CD14-positive monocyte (primary cell): ENCODE results near the gene FKBP5. TPM values are rescaled to one million over a fixed set of nuclear protein-coding genes. Genes with fewer than 3 reads are reported as not detected.
A peak's percentile ranks its signal among the peaks of the same experiment; 100 is the strongest.

Experiments used
- DNase-seq, 3 donors: peaks; one replicate each; pipeline ENCODE4 v3.0.0-alpha.2; 2011 to 2022
- H2AFZ ChIP-seq: 2 replicates; pipeline ENCODE4 v1.6.0; 2012; ENCODE audit warnings: mild to moderate bottlenecking, low read depth, low read length, inconsistent platforms; ENCODE audit not compliant: insufficient read depth, poor library complexity, severe bottlenecking
- H3K27ac ChIP-seq, 2 donors: 1 replicate in 1 of 2; 2 replicates in 1 of 2; pipeline ENCODE4 v1.5.1; 2012 to 2013; ENCODE audit warnings: low read length in 2 of 2, control low read depth in 1 of 2, inconsistent platforms in 1 of 2, low read depth in 1 of 2, mild to moderate bottlenecking in 1 of 2
- H3K27me3 ChIP-seq, 2 donors: one replicate each; pipeline versions ENCODE4 v1.6.0 to v1.6.1; 2011 to 2013; ENCODE audit warnings: low read length in 2 of 2; ENCODE audit not compliant: control insufficient read depth in 2 of 2, insufficient read depth in 2 of 2
- H3K36me3 ChIP-seq, 2 donors: replicated peaks in 1 of 2; 1 replicate in 1 of 2; 2 replicates in 1 of 2; pipeline versions ENCODE4 v1.5.1 to v1.6.1; 2012 to 2013; ENCODE audit warnings: low read length in 2 of 2, control low read depth in 1 of 2, inconsistent platforms in 1 of 2, mild to moderate bottlenecking in 1 of 2; ENCODE audit not compliant: insufficient read depth in 2 of 2, control insufficient read depth in 1 of 2
- H3K4me1 ChIP-seq, 2 donors: 1 replicate in 1 of 2; 2 replicates in 1 of 2; pipeline versions ENCODE4 v1.5.1 to v1.6.1; 2012 to 2013; ENCODE audit warnings: low read length in 2 of 2, control low read depth in 1 of 2, inconsistent platforms in 1 of 2, mild to moderate bottlenecking in 1 of 2, moderate library complexity in 1 of 2; ENCODE audit not compliant: insufficient read depth in 2 of 2, control insufficient read depth in 1 of 2
- H3K4me2 ChIP-seq: replicated peaks from 2 replicates; pipeline ENCODE3; 2012; ENCODE audit warnings: low read length, moderate library complexity, mild to moderate bottlenecking; ENCODE audit not compliant: poor library complexity, severe bottlenecking; ENCODE audit errors: extremely low read depth
- H3K4me3 ChIP-seq, 3 experiments: fragments of 200-600 bp in 1 of 3; sonication (generic) in 1 of 3; replicated peaks in 1 of 3; 1 replicate in 2 of 3; 2 replicates in 1 of 3; pipeline ENCODE4 v1.5.1; 2011 to 2013; ENCODE audit warnings: low read length in 3 of 3, mild to moderate bottlenecking in 3 of 3, control low read depth in 2 of 3, low read depth in 2 of 3, inconsistent platforms in 1 of 3, moderate library complexity in 1 of 3
- H3K79me2 ChIP-seq: 2 replicates; pipeline ENCODE4 v1.6.0; 2012; ENCODE audit warnings: mild to moderate bottlenecking, control low read depth, inconsistent platforms, low read length, moderate library complexity; ENCODE audit not compliant: insufficient read depth
- H3K9ac ChIP-seq: 2 replicates; pipeline ENCODE4 v1.6.0; 2017; ENCODE audit warnings: low read length, mild to moderate bottlenecking; ENCODE audit not compliant: insufficient read depth, poor library complexity, severe bottlenecking
- H3K9me3 ChIP-seq, 2 donors: replicated peaks in 1 of 2; 1 replicate in 1 of 2; 2 replicates in 1 of 2; pipeline versions ENCODE4 v1.5.1 to v1.6.1; 2012 to 2013; ENCODE audit warnings: low read length in 2 of 2, control low read depth in 1 of 2; ENCODE audit not compliant: control insufficient read depth in 1 of 2, insufficient read depth in 1 of 2
- H4K20me1 ChIP-seq: 2 replicates; pipeline ENCODE4 v1.6.0; 2012; ENCODE audit warnings: mild to moderate bottlenecking, low read length, control low read depth, moderate library complexity; ENCODE audit not compliant: insufficient read depth
- H3K27ac Mint-ChIP-seq, 7 donors: one replicate each; pipeline ENCODE4 v1.8.0; 2020; ENCODE audit warnings: mild to moderate bottlenecking in 7 of 7, mixed read lengths in 7 of 7, moderate library complexity in 6 of 7, inconsistent platforms in 2 of 7
- H3K27me3 Mint-ChIP-seq, 3 donors: one replicate each; pipeline ENCODE4 v1.8.0; 2021 to 2022; ENCODE audit warnings: low read depth in 3 of 3, mild to moderate bottlenecking in 3 of 3, mixed read lengths in 3 of 3, moderate library complexity in 3 of 3, inconsistent platforms in 1 of 3
- H3K36me3 Mint-ChIP-seq, 2 donors: one replicate each; pipeline ENCODE4 v1.8.0; 2020; ENCODE audit warnings: mixed read lengths in 2 of 2, inconsistent platforms in 1 of 2, mild to moderate bottlenecking in 1 of 2
- H3K4me1 Mint-ChIP-seq: one replicate; pipeline ENCODE4 v1.8.0; 2020; ENCODE audit warnings: mild to moderate bottlenecking, mixed read lengths
- H3K4me3 Mint-ChIP-seq, 2 donors: one replicate each; pipeline ENCODE4 v1.8.0; 2020; ENCODE audit warnings: mild to moderate bottlenecking in 2 of 2, mixed read lengths in 2 of 2, moderate library complexity in 1 of 2
- H3K9me3 Mint-ChIP-seq, 7 donors: one replicate each; pipeline ENCODE4 v1.8.0; 2020 to 2022; ENCODE audit warnings: mixed read lengths in 7 of 7, mild to moderate bottlenecking in 6 of 7, moderate library complexity in 6 of 7, inconsistent platforms in 2 of 7
- WGBS: methylation state at CpG from one replicate; pipeline ENCODE4 v1.1.5; 2013; ENCODE audit warnings: missing lambda C conversion rate; ENCODE audit not compliant: insufficient coverage; 5-methylcytosine and 5-hydroxymethylcytosine counted together
- intact Hi-C, 2 donors: fragments of 100-400 bp; cut with micrococcal nuclease; formaldehyde crosslinking; loops; one replicate each; pipeline versions ENCODE4 v1.15.0 to v1.15.1; 2023
- polyA plus RNA-seq, 3 donors: library from polyadenylated mRNA; depleted of rRNA in 1 of 3; unstranded in 2 of 3; stranded (reverse) in 1 of 3; fragments of 300-500 nt in 2 of 3; fragments of >200 nt in 1 of 3; fragmentation: Illumina TruSeq in 2 of 3; gene quantifications; 1 replicate in 2 of 3; 2 replicates in 1 of 3; pipeline ENCODE4 v1.2.3, GENCODE V29; 2012 to 2021
- TF ChIP-seq, protein P1 (sequence below): fragments of 200-600 bp; IDR thresholded peaks from one replicate; pipeline ENCODE4 v1.8.0; 2022; ENCODE audit warnings: antibody characterized with exemption, mild to moderate bottlenecking

Gene FKBP5
- polyA plus RNA-seq, 3 donors: 20.2 to 58.5 (median 56.9) TPM

GRCh38 chr6:35694462-35694861, 5.7 kb upstream of the FKBP5 start:
- Histone ChIP-seq H2AFZ (no peak overlapping the region), H3K9ac (no peak overlapping the region), H3K36me3 (no peaks in the 10 kb centered on the region), H3K9me3 (peaks cover 0 to 6% of the 10 kb centered on the region in 2 donors), H3K4me1 (peaks cover 26 to 34% of the 10 kb centered on the region in 2 donors), H3K4me2 (no peak overlapping the region), H3K79me2 (no peaks in the 10 kb centered on the region), H4K20me1 (no peaks in the 10 kb centered on the region), H3K27ac (no peak overlapping the region), H3K4me3 (no peak overlapping the region), H3K27me3 (no peaks in the 10 kb centered on the region)
- peaks cover 31% of the 10 kb centered on the region for H3K4me1 Mint-ChIP-seq
- TF ChIP-seq, protein P1, sequence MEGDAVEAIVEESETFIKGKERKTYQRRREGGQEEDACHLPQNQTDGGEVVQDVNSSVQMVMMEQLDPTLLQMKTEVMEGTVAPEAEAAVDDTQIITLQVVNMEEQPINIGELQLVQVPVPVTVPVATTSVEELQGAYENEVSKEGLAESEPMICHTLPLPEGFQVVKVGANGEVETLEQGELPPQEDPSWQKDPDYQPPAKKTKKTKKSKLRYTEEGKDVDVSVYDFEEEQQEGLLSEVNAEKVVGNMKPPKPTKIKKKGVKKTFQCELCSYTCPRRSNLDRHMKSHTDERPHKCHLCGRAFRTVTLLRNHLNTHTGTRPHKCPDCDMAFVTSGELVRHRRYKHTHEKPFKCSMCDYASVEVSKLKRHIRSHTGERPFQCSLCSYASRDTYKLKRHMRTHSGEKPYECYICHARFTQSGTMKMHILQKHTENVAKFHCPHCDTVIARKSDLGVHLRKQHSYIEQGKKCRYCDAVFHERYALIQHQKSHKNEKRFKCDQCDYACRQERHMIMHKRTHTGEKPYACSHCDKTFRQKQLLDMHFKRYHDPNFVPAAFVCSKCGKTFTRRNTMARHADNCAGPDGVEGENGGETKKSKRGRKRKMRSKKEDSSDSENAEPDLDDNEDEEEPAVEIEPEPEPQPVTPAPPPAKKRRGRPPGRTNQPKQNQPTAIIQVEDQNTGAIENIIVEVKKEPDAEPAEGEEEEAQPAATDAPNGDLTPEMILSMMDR: no peak
- intact Hi-C loops: loop anchor here in 1 of 2 donors (5.0 kb wide), 1 partner anchor 38 kb away; no protein-coding TSS in a partner anchor
- H3K9me3 Mint-ChIP-seq: peaks cover 0 to 11% (median 4%) of the 10 kb centered on the region in 7 donors
- H3K36me3 Mint-ChIP-seq: no peaks in the 10 kb centered on the region
- peaks cover 0 to 2% (median 1%) of the 10 kb centered on the region in 3 donors for H3K27me3 Mint-ChIP-seq
- H3K27ac Mint-ChIP-seq: peak overlapping the region in 2 of 7 donors; percentile 5 to 53
- no peak overlapping the region for H3K4me3 Mint-ChIP-seq
- WGBS: no CpG with 5 or more reads among the region's 2 CpGs
- peak; percentile 47 to 68 (median 66) for DNase-seq

DNA sequence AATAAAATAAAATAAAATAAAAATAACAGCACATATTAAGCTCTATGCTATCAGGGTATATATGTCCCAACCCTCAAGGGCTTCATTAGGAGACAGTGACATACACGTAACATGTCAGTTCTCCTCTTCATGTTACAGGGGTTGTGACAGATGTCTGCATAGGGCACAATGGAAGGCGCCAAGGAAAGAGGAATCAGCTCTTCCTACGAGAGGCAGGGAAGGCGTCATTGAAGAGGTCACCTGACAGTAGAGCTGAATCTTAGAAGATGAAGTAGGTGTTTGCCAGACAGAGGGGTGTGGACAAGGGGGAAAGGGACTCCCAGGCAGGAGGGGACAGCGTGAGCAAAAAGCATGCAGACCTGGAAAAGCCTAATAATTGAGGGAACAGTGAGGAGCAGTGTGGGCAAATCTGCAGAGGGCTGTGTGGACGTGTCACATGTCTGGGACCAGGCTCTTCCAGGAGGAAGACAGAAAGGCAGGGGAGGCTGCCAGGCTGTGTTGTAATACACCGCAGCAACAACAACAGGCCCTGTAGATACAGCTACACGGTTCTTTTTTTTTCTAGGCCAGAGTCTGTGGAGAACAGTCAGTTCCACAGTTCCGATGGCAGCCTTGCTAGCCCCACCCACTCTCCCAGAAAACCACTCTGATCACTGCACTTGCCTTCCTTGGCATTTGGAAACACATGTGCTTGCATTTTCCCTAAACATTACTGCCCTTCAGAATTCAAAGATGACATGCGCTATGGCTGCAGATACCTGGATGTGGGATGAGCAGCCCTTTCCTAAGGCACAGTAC, 2.5 kb upstream of the FKBP5 start:
- H3K4me3 ChIP-seq: peak overlapping the region in 1 of 3 experiments; percentile 55
- TF ChIP-seq, protein P1: no peak
- H3K27ac ChIP-seq: peak overlapping the region; percentile 80 to 89
- H3K36me3 ChIP-seq: no peaks in the 10 kb centered on the region
- peaks cover 0 to 11% (median 4%) of the 10 kb centered on the region in 7 donors for H3K9me3 Mint-ChIP-seq
- DNase-seq: peak; percentile 82 to 89 (median 86)
- H3K4me2 ChIP-seq: peak overlapping the region; percentile 62
- H3K36me3 Mint-ChIP-seq: no peaks in the 10 kb centered on the region
- H3K4me3 Mint-ChIP-seq: peak overlapping the region; percentile 60 to 78
- H3K27me3 ChIP-seq: no peaks in the 10 kb centered on the region
- H3K9me3 ChIP-seq: peaks cover 0 to 6% of the 10 kb centered on the region in 2 donors
- H3K27me3 Mint-ChIP-seq: peaks cover 0 to 2% (median 1%) of the 10 kb centered on the region in 3 donors
- intact Hi-C loops: loop anchor here in 1 of 2 donors (5.0 kb wide), 1 partner anchor 41 kb away; no protein-coding TSS in a partner anchor
- peaks cover 15% of the 10 kb centered on the region for H4K20me1 ChIP-seq
- whole genome bisulfite sequencing: 2% methylated on average over 8 of the region's 10 CpGs
- H3K4me1 ChIP-seq: peaks cover 32 to 48% of the 10 kb centered on the region in 2 donors
- peak overlapping the region; percentile 44 for H3K9ac ChIP-seq
- H3K27ac Mint-ChIP-seq: peak overlapping the region; percentile 94 to 100 (median 97)
- H3K4me1 Mint-ChIP-seq: peaks cover 38% of the 10 kb centered on the region
- peaks cover 24% of the 10 kb centered on the region for H3K79me2 ChIP-seq
- peak overlapping the region; percentile 67 for H2AFZ ChIP-seq
